ENCODE data around the gene SERINC1. TPM values are rescaled to one million over a fixed set of nuclear protein-coding genes. Genes with fewer than 3 reads are reported as not detected.

The SERINC1 gene
- total RNA-seq, 3 donors from 2014 or later (not counting 1 experiment from before 2014, with no cell fraction given), result 124 to 131 (median 128) TPM

DNA sequence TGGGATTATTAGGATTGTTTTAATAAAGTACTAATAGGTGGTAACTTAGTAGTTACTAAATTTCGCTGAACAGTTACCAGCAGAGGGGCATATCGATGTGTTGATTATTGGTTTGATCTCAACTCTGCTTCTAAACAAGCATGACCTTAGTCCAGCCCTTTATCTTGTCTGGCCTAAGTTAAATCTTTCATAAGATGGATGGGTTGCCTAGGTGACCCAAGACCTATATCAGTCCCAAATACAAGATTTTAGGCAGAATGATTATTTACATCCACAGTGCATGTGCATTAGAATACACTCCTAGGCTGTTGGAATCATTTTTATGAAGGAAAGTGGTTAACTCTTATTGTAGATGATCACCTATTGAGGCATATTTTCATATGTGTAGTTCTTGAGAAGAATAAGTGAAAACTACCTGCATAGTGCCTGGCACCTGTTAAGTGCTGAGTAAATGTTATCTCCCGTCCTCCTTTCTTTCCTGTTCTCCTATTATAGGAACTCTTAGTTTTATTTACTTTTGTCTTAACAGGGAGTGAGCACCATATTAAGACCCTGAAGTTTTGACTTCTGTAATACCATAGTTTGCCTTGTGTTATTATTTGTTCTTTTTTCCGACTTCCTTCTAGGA lies 71.0 kb downstream of the SERINC1 start:
- peak overlapping the region; percentile 92 for H3K4me3 ChIP-seq (ENCODE audit: low read length)
- TF ChIP-seq, protein P1, sequence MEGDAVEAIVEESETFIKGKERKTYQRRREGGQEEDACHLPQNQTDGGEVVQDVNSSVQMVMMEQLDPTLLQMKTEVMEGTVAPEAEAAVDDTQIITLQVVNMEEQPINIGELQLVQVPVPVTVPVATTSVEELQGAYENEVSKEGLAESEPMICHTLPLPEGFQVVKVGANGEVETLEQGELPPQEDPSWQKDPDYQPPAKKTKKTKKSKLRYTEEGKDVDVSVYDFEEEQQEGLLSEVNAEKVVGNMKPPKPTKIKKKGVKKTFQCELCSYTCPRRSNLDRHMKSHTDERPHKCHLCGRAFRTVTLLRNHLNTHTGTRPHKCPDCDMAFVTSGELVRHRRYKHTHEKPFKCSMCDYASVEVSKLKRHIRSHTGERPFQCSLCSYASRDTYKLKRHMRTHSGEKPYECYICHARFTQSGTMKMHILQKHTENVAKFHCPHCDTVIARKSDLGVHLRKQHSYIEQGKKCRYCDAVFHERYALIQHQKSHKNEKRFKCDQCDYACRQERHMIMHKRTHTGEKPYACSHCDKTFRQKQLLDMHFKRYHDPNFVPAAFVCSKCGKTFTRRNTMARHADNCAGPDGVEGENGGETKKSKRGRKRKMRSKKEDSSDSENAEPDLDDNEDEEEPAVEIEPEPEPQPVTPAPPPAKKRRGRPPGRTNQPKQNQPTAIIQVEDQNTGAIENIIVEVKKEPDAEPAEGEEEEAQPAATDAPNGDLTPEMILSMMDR (IDR thresholded peaks at IDR 0.05), result no peak
- H3K27me3 ChIP-seq (ENCODE audit: control insufficient read depth, insufficient read depth, low read length), result no peaks in the 10 kb centered on the region
- WGBS (ENCODE audit: insufficient coverage), result 79% methylated on average over 3 of the region's 4 CpGs
- H3K4me1 ChIP-seq (ENCODE audit: control insufficient read depth, insufficient read depth, low read length), result peaks cover 6% of the 10 kb centered on the region
- no peaks in the 10 kb centered on the region for H3K9me3 Mint-ChIP-seq
- no peak overlapping the region for H3K27ac ChIP-seq (ENCODE audit: low read length)
- no peaks in the 10 kb centered on the region for H3K9me3 ChIP-seq (ENCODE audit: control insufficient read depth, insufficient read depth, low read length)
- no peaks in the 10 kb centered on the region for H3K36me3 Mint-ChIP-seq
- intact Hi-C loops (cut with micrococcal nuclease), result no loop called here
- peak overlapping the region; percentile 80 to 93 for H3K27ac Mint-ChIP-seq
- peaks cover 0 to under 1% of the 10 kb centered on the region in 2 donors for H3K27me3 Mint-ChIP-seq (ENCODE audit: low read depth in 2 of 2)
- ATAC-seq (no peak), DNase-seq (no peak)
- H3K36me3 ChIP-seq (ENCODE audit: control insufficient read depth, insufficient read depth, low read length), result no peaks in the 10 kb centered on the region
- peaks cover 32 to 34% of the 10 kb centered on the region in 2 donors for H3K4me1 Mint-ChIP-seq
- H3K4me3 Mint-ChIP-seq, result peak overlapping the region; percentile 97

DNA sequence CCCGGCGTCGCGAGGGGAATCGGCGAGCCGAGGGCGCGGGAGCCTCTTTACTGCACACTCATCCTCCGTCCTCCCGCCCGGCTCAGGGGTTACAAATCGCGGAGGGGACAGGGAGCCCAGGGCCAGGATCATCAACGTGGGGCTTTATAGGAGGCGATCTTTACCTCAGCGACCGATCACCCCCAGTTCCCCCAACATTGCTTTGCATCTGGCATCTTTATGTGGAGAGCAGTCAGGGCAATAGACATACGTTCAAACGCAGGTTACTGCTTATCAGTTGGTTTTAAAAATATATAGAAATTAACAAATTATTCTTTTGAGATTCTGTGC lies 71.5 kb downstream of the SERINC1 start:
- H3K27me3 ChIP-seq (ENCODE audit: control insufficient read depth, insufficient read depth, low read length), result no peaks in the 10 kb centered on the region
- no peak for ATAC-seq
- Mint-ChIP-seq H3K9me3 (no peaks in the 10 kb centered on the region), H3K4me1 (peaks cover 32 to 34% of the 10 kb centered on the region in 2 donors), H3K27ac (peak overlapping the region; percentile 80 to 93), H3K36me3 (no peaks in the 10 kb centered on the region), H3K27me3 (ENCODE audit: low read depth in 2 of 2) (peaks cover 3% of the 10 kb centered on the region in 2 donors), H3K4me3 (peak overlapping the region; percentile 97)
- no peaks in the 10 kb centered on the region for H3K9me3 ChIP-seq (ENCODE audit: control insufficient read depth, insufficient read depth, low read length)
- no peak overlapping the region for H3K27ac ChIP-seq (ENCODE audit: low read length)
- TF ChIP-seq, protein P1 (IDR thresholded peaks at IDR 0.05), result no peak
- no peak for DNase-seq
- H3K36me3 ChIP-seq (ENCODE audit: control insufficient read depth, insufficient read depth, low read length), result no peaks in the 10 kb centered on the region
- WGBS (ENCODE audit: insufficient coverage), result under 1% methylated on average over 18 of the region's 20 CpGs
- intact Hi-C loops (cut with micrococcal nuclease), result no loop called here
- H3K4me1 ChIP-seq (ENCODE audit: control insufficient read depth, insufficient read depth, low read length), result peaks cover 6% of the 10 kb centered on the region
- H3K4me3 ChIP-seq (ENCODE audit: low read length), result peak overlapping the region; percentile 92

DNA sequence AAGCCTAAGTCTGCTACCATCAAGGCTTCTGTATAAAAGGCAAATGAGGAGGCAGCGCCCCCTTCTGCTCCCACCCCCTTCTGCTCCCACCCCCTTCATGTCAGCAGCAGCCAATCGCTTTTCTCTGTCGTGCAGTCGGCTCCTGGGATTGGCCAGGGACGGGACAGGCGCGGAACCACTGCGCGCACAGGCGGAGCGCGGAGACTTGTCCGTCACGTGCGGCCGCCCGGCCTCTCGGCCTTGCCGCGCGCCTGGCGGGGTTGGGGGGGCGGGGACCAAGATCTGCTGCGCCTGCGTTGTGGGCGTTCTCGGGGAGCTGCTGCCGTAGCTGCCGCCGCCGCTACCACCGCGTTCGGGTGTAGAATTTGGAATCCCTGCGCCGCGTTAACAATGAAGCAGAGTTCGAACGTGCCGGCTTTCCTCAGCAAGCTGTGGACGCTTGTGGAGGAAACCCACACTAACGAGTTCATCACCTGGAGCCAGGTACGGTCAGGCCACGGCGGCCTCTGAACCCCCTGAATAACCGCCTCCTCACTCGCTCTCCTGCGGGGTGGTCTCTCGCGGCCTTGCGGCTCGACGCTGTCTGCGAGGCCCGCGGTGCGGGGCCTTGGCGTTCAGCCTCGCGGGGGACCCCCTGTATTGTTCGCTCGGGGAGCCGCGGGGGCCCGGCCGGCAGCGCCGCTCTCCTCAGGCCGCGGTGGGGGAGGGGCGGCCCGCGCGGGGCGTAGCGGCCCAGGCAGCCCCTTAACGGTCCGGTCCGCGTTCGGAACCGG lies 72.1 kb downstream of the SERINC1 start, which contains the start of gene HSF2:
HSF2 (plus strand) TSS at position 305 of the 773 bp plus-strand sequence; CDS start at position 391, 86 bp downstream.
- peak within 1 kb of the TSS; percentile 76 for H3K27ac ChIP-seq (ENCODE audit: low read length)
- ATAC-seq (peak; percentile 95 to 99 (median 98)), DNase-seq (peak; percentile 85 to 97)
- H3K4me3 ChIP-seq (ENCODE audit: low read length), result peak within 1 kb of the TSS; percentile 92
- peaks cover 6% of the 10 kb centered on the region for H3K4me1 ChIP-seq (ENCODE audit: control insufficient read depth, insufficient read depth, low read length)
- Mint-ChIP-seq H3K4me3 (peak within 1 kb of the TSS; percentile 97), H3K4me1 (peaks cover 30 to 33% of the 10 kb centered on the region in 2 donors), H3K27ac (peak within 1 kb of the TSS; percentile 80 to 93), H3K27me3 (ENCODE audit: low read depth in 2 of 2) (peaks cover 3 to 8% of the 10 kb centered on the region in 2 donors), H3K9me3 (no peaks in the 10 kb centered on the region), H3K36me3 (no peaks in the 10 kb centered on the region)
- intact Hi-C loops (cut with micrococcal nuclease), result loop anchor here (1.0 kb wide), 1 partner anchor 72 kb away; the partner anchor contains the start of gene SERINC1
- TF ChIP-seq, protein P1 (IDR thresholded peaks at IDR 0.05), result no peak
- WGBS (ENCODE audit: insufficient coverage), result under 1% methylated on average over 82 of the region's 82 CpGs
- H3K27me3 ChIP-seq (ENCODE audit: control insufficient read depth, insufficient read depth, low read length), result no peaks in the 10 kb centered on the region
- H3K36me3 ChIP-seq (ENCODE audit: control insufficient read depth, insufficient read depth, low read length), result no peaks in the 10 kb centered on the region
- no peaks in the 10 kb centered on the region for H3K9me3 ChIP-seq (ENCODE audit: control insufficient read depth, insufficient read depth, low read length)

All from natural killer cell (primary cell).